A549 (cell line): ENCODE results near the gene HS3ST3B1. TPM values are rescaled to one million over a fixed set of nuclear protein-coding genes. Genes with fewer than 3 reads are reported as not detected.

Source experiments
- ATAC-seq, 2 experiments: fragments of 200-7000 bp in 1 of 2; fragments of >200 bp in 1 of 2; cut with Nextera tagmentation in 1 of 2; cut with Tn5 transposase in 1 of 2; 3 replicates each; pipeline versions ENCODE4 v1.8.0 to v1.9.1; 2018 to 2020; ENCODE audit warnings: mild to moderate bottlenecking in 1 of 2, moderate library complexity in 1 of 2
- CTCF ChIA-PET: fragments of 300-600 bp; sonication (Branson Sonifier 250); formaldehyde crosslinking; extraction: SDS; loops from one replicate; lab custom pipeline; 2021; ENCODE audit warnings: antibody characterized with exemption, inconsistent platforms; lab: Yijun Ruan, JAX
- POLR2A ChIA-PET: fragments of 350-600 bp; formaldehyde crosslinking; extraction: SDS; loops from one replicate; lab custom pipeline; 2021; ENCODE audit warnings: antibody characterized with exemption, inconsistent platforms; lab: Yijun Ruan, JAX
- DNase-seq, 2 experiments: peaks; one replicate each; pipeline versions ENCODE4 v3.0.0 to v3.0.0-alpha.2; 2011 to 2016; ENCODE audit warnings: low read depth in 1 of 2, low spot score in 1 of 2
- FAIRE-seq: peaks from 2 replicates; lab custom pipeline; 2011; peaks lifted over from hg19 to GRCh38; lab: Jason Lieb, UNC
- H3K27ac ChIP-seq, 2 experiments: fragments of >200 bp; sonication (Bioruptor Twin); formaldehyde crosslinking; 3 replicates each; pipeline ENCODE4 v1.5.1; 2016 to 2017
- H3K4me1 ChIP-seq: fragments of >200 bp; sonication (Bioruptor Twin); formaldehyde crosslinking; 3 replicates; pipeline ENCODE4 v1.6.1; 2016
- H3K4me2 ChIP-seq: fragments of >200 bp; sonication (Bioruptor Twin); formaldehyde crosslinking; 3 replicates; pipeline ENCODE4 v1.6.1; 2016
- H3K4me3 ChIP-seq: fragments of >200 bp; sonication (Bioruptor Twin); formaldehyde crosslinking; 3 replicates; pipeline ENCODE4 v1.5.1; 2016
- H3K9me3 ChIP-seq: fragments of >200 bp; sonication (Bioruptor Twin); formaldehyde crosslinking; 3 replicates; pipeline ENCODE4 v1.6.1; 2016
- CBX2 ChIP-seq: fragments of 200-600 bp; sonication (generic); IDR thresholded peaks from 2 replicates; pipeline ENCODE4 v1.6.1; 2016; ENCODE audit warnings: low read depth, mild to moderate bottlenecking, borderline replicate concordance
- CBX8 ChIP-seq: fragments of 200-600 bp; sonication (generic); IDR thresholded peaks from 2 replicates; pipeline ENCODE4 v1.6.1; 2016
- CEBPB ChIP-seq, 2 experiments: fragments of >200 bp in 1 of 2; sonication (Bioruptor Twin) in 1 of 2; formaldehyde crosslinking in 1 of 2; IDR thresholded peaks; 2 replicates each; pipeline ENCODE4 v1.6.1; 2012 to 2016
- CHD4 ChIP-seq: fragments of 200-600 bp; sonication (generic); IDR thresholded peaks from 2 replicates; pipeline ENCODE4 v1.6.1; 2016; ENCODE audit warnings: antibody characterized with exemption, mild to moderate bottlenecking, borderline replicate concordance
- CTCF ChIP-seq: fragments of >200 bp; sonication (Bioruptor Twin); formaldehyde crosslinking; IDR thresholded peaks from 3 replicates; pipeline ENCODE4 v1.5.1; 2016
- E2F6 ChIP-seq: IDR thresholded peaks from 2 replicates; pipeline ENCODE4 v1.6.1; 2012; ENCODE audit warnings: low read depth, borderline replicate concordance
- EHMT2 ChIP-seq: fragments of 200-600 bp; sonication (generic); IDR thresholded peaks from 2 replicates; pipeline ENCODE4 v1.6.1; 2016; ENCODE audit warnings: antibody characterized with exemption, low read depth, mild to moderate bottlenecking, moderate library complexity
- ESRRA ChIP-seq: fragments of 150-350 bp; IDR thresholded peaks from 2 replicates; pipeline ENCODE4 v1.6.1; 2014; ENCODE audit warnings: mild to moderate bottlenecking, low read length, borderline replicate concordance
- FOSB ChIP-seq: fragments of 250-450 bp; sonication (Bioruptor Pico); IDR thresholded peaks from 2 replicates; pipeline ENCODE4 v1.5.0; 2020; ENCODE audit warnings: mild to moderate bottlenecking, moderate library complexity
- GATA3 ChIP-seq: IDR thresholded peaks from 2 replicates; pipeline ENCODE4 v1.6.1; 2012; ENCODE audit warnings: borderline replicate concordance
- HDAC2 ChIP-seq: fragments of 200-600 bp; sonication (generic); IDR thresholded peaks from 2 replicates; pipeline ENCODE4 v1.6.1; 2016
- HES2 ChIP-seq: fragments of >200 bp; sonication (Bioruptor Twin); formaldehyde crosslinking; IDR thresholded peaks from 2 replicates; pipeline ENCODE4 v1.6.1; 2016
- HOXA7 ChIP-seq: fragments of 250-450 bp; sonication (Bioruptor Pico); IDR thresholded peaks from 2 replicates; pipeline ENCODE4 v1.5.0; 2020; ENCODE audit warnings: mild to moderate bottlenecking, moderate library complexity
- MAFK ChIP-seq: fragments of 450-650 bp; IDR thresholded peaks from 2 replicates; pipeline ENCODE4 v1.6.1; 2014; ENCODE audit not compliant: partially characterized antibody
- MAX ChIP-seq: IDR thresholded peaks from 2 replicates; pipeline ENCODE4 v1.6.1; 2012
- NFE2L2 ChIP-seq: fragments of 150-350 bp; conservative IDR thresholded peaks from 2 replicates; pipeline ENCODE4 v1.6.1; 2014; ENCODE audit warnings: low read length
- NR3C1 ChIP-seq: fragments of >200 bp; sonication (Bioruptor Twin); formaldehyde crosslinking; IDR thresholded peaks from 3 replicates; pipeline ENCODE4 v1.6.1; 2017
- POLR2AphosphoS2 ChIP-seq: conservative IDR thresholded peaks from 2 replicates; pipeline ENCODE4 v1.6.1; 2012; ENCODE audit warnings: low read length, improper control_type of control experiment, inconsistent platforms
- REST ChIP-seq: fragments of 200-600 bp; sonication (generic); IDR thresholded peaks from 2 replicates; pipeline ENCODE4 v1.6.1; 2016; ENCODE audit warnings: antibody characterized with exemption, mild to moderate bottlenecking, moderate library complexity
- RFX5 ChIP-seq: fragments of 450-650 bp; IDR thresholded peaks from 2 replicates; pipeline ENCODE4 v1.7.1; 2014; ENCODE audit warnings: antibody characterized with exemption, mild to moderate bottlenecking, moderate library complexity
- RNF2 ChIP-seq: fragments of 200-600 bp; sonication (generic); IDR thresholded peaks from 2 replicates; pipeline ENCODE4 v1.6.1; 2016; ENCODE audit warnings: low read depth, mild to moderate bottlenecking, antibody characterized with exemption, moderate library complexity, borderline replicate concordance
- SMC3 ChIP-seq: fragments of >200 bp; sonication (Bioruptor Twin); formaldehyde crosslinking; IDR thresholded peaks from 3 replicates; pipeline ENCODE4 v1.6.1; 2018; ENCODE audit warnings: inconsistent platforms
- SREBF2 ChIP-seq: fragments of 450-650 bp; IDR thresholded peaks from 2 replicates; pipeline ENCODE4 v1.6.1; 2014; ENCODE audit warnings: mild to moderate bottlenecking, moderate library complexity
- ZC3H11A ChIP-seq: fragments of 450-650 bp; IDR thresholded peaks from 2 replicates; pipeline ENCODE4 v1.6.1; 2014; ENCODE audit warnings: antibody characterized with exemption, mild to moderate bottlenecking
- ZFP36 ChIP-seq: fragments of 450-650 bp; IDR thresholded peaks from 2 replicates; pipeline ENCODE4 v1.6.1; 2014; ENCODE audit warnings: borderline replicate concordance; ENCODE audit not compliant: partially characterized antibody
- ZNF302 ChIP-seq: fragments of 250-450 bp; sonication (Bioruptor Pico); IDR thresholded peaks from 2 replicates; pipeline ENCODE4 v1.9.0; 2021; ENCODE audit warnings: inconsistent platforms, mild to moderate bottlenecking, moderate library complexity
- ZSCAN20 ChIP-seq: fragments of 250-450 bp; sonication (Bioruptor Pico); IDR thresholded peaks from 2 replicates; pipeline ENCODE4 v1.8.0; 2022; ENCODE audit warnings: mild to moderate bottlenecking, moderate library complexity
- WGBS: methylation state at CpG from one replicate; pipeline ENCODE4 v1.1.6; 2017; ENCODE audit errors: missing lambda C conversion rate; 5-methylcytosine and 5-hydroxymethylcytosine counted together
- polyA plus RNA-seq, 4 experiments: library from polyadenylated mRNA; depleted of rRNA in 3 of 4; stranded (reverse); fragments of >200 nt; fragmentation: RNase III in 1 of 4; extraction: RNeasy Plus Mini Kit Qiagen cat#74134 plus additional on column Dnase treatment in 1 of 4; gene quantifications; 2 replicates in 3 of 4; 3 replicates in 1 of 4; pipeline ENCODE4 v1.2.3, GENCODE V29; 2011 to 2017

The HS3ST3B1 gene
- polyA plus RNA-seq, 2 of the 4 experiments (the other 2 are of a cell fraction): 0.15 to 0.44 TPM

GRCh38 chr17:14353861-14354474 is 53.1 kb downstream of the HS3ST3B1 start:
- FAIRE-seq (no peak), DNase-seq (no peak), ATAC-seq (no peak)
- ChIA-PET POLR2A (no interaction called here), CTCF (no interaction called here)
- no peak overlapping the region for H3K4me2 ChIP-seq
- no peaks in the 10 kb centered on the region for H3K4me1 ChIP-seq
- H3K27ac ChIP-seq: no peak overlapping the region
- 29% methylated on average over 5 of the region's 5 CpGs for WGBS
- TF ChIP-seq CBX8: no peak
- no peak for TF ChIP-seq GATA3
- no peak for TF ChIP-seq RNF2
- TF ChIP-seq MAX: no peak
- no peak for TF ChIP-seq RFX5
- H3K9me3 ChIP-seq: no peaks in the 10 kb centered on the region
- H3K4me3 ChIP-seq: no peak overlapping the region

- DNase-seq (no peak), FAIRE-seq (no peak), ATAC-seq (no peak)
- no peak overlapping the region for H3K4me2 ChIP-seq
- no peak overlapping the region for H3K27ac ChIP-seq
- 12% methylated on average over 2 of the region's 2 CpGs for WGBS
- H3K4me1 ChIP-seq: no peaks in the 10 kb centered on the region
- TF ChIP-seq HDAC2 (no peak), GATA3 (no peak), CBX2 (no peak), FOSB (no peak), MAFK (no peak), HES2 (no peak), SMC3 (no peak)
- no peaks in the 10 kb centered on the region for H3K9me3 ChIP-seq
- no peak overlapping the region for H3K4me3 ChIP-seq
- CTCF ChIA-PET: no interaction called here
- POLR2A ChIA-PET: no interaction called here
Measured at GRCh38 chr17:14354807-14355206, 53.9 kb downstream of the HS3ST3B1 start.

GRCh38 chr17:14355556-14355955 is 54.7 kb downstream of the HS3ST3B1 start:
- no peak overlapping the region for H3K4me2 ChIP-seq
- FAIRE-seq: no peak
- ChIA-PET POLR2A (no interaction called here), CTCF (no interaction called here)
- no peak for DNase-seq
- H3K27ac ChIP-seq: no peak overlapping the region
- TF ChIP-seq CTCF: no peak
- no peak for TF ChIP-seq ESRRA
- TF ChIP-seq CEBPB (IDR thresholded peaks at IDR 0.05): no peak
- TF ChIP-seq ZSCAN20 (CRISPR knock-in tag): no peak
- TF ChIP-seq ZFP36: no peak
- TF ChIP-seq ZNF302 (CRISPR knock-in tag): no peak
- no peak for TF ChIP-seq NFE2L2
- TF ChIP-seq SREBF2: no peak
- TF ChIP-seq SMC3: no peak
- no peak for TF ChIP-seq EHMT2
- TF ChIP-seq REST: no peak
- no peak for TF ChIP-seq HOXA7
- TF ChIP-seq ZC3H11A: no peak
- no peak for TF ChIP-seq E2F6
- TF ChIP-seq CBX2: no peak
- no peak for TF ChIP-seq POLR2AphosphoS2
- no peak for TF ChIP-seq NR3C1
- no peak for TF ChIP-seq CHD4
- no peak for ATAC-seq
- no peaks in the 10 kb centered on the region for H3K9me3 ChIP-seq
- no peak overlapping the region for H3K4me3 ChIP-seq
- H3K4me1 ChIP-seq: no peaks in the 10 kb centered on the region
